ENCODE measurements around the gene BTD.

Gene BTD

GRCh38 chr3:15682561-15683185 is 81.1 kb downstream of the BTD start:
- H3K4me2 ChIP-seq (ENCODE audit: insufficient read depth, low read length): no peak overlapping the region
- H4K20me1 ChIP-seq (ENCODE audit: insufficient read depth, low read length): no peaks in the 10 kb centered on the region
- H3K79me2 ChIP-seq (ENCODE audit: insufficient read depth, low read length): no peaks in the 10 kb centered on the region
- H3K9me3 ChIP-seq (ENCODE audit: insufficient read depth, low read length, severe bottlenecking): no peaks in the 10 kb centered on the region
- no peak overlapping the region for H2AFZ ChIP-seq (ENCODE audit: low read depth, low read length)
- H3K27me3 ChIP-seq (ENCODE audit: insufficient read depth, low read length, poor library complexity): no peaks in the 10 kb centered on the region
- DNase-seq: no peak
- no peak overlapping the region for H3K9ac ChIP-seq (ENCODE audit: low read depth, low read length)
- H3K4me1 ChIP-seq (ENCODE audit: insufficient read depth, low read length): no peaks in the 10 kb centered on the region
- H3K36me3 ChIP-seq (ENCODE audit: insufficient read depth, low read length): peaks cover 99% of the 10 kb centered on the region
- ATAC-seq (ENCODE audit: insufficient read depth, low read depth): no peak
- 0 out of 2 replicates have a peak overlapping the region, but pooled peaks have one; percentile 11 for H3K27ac ChIP-seq (ENCODE audit: low read length)
- no peak overlapping the region for H3K4me3 ChIP-seq (ENCODE audit: low read depth in 1 of 2, low read length in 2 of 2)
- TF ChIP-seq CTCF (IDR thresholded peaks at IDR 0.05; ENCODE audit: borderline replicate concordance, extremely low read depth, low read length, poor library complexity, severe bottlenecking): no peak
- TF ChIP-seq EZH2 (IDR thresholded peaks at IDR 0.05; ENCODE audit: borderline replicate concordance, low read depth, low read length, severe bottlenecking): no peak

- no peak for DNase-seq
- no peaks in the 10 kb centered on the region for H3K4me1 ChIP-seq (ENCODE audit: insufficient read depth, low read length)
- H2AFZ ChIP-seq (ENCODE audit: low read depth, low read length): no peak overlapping the region
- no peaks in the 10 kb centered on the region for H3K79me2 ChIP-seq (ENCODE audit: insufficient read depth, low read length)
- H3K27me3 ChIP-seq (ENCODE audit: insufficient read depth, low read length, poor library complexity): no peaks in the 10 kb centered on the region
- no peaks in the 10 kb centered on the region for H3K9me3 ChIP-seq (ENCODE audit: insufficient read depth, low read length, severe bottlenecking)
- H4K20me1 ChIP-seq (ENCODE audit: insufficient read depth, low read length): no peaks in the 10 kb centered on the region
- no peak for ATAC-seq (ENCODE audit: insufficient read depth, low read depth)
- no peak overlapping the region for H3K4me3 ChIP-seq (ENCODE audit: low read depth in 1 of 2, low read length in 2 of 2)
- H3K9ac ChIP-seq (ENCODE audit: low read depth, low read length): no peak overlapping the region
- TF ChIP-seq CTCF (IDR thresholded peaks at IDR 0.05; ENCODE audit: borderline replicate concordance, extremely low read depth, low read length, poor library complexity, severe bottlenecking) (no peak), EZH2 (IDR thresholded peaks at IDR 0.05; ENCODE audit: borderline replicate concordance, low read depth, low read length, severe bottlenecking) (no peak)
- no peak overlapping the region for H3K4me2 ChIP-seq (ENCODE audit: insufficient read depth, low read length)
- H3K36me3 ChIP-seq (ENCODE audit: insufficient read depth, low read length): peaks cover 99% of the 10 kb centered on the region
- no peak overlapping the region for H3K27ac ChIP-seq (ENCODE audit: low read length)
Observed at GRCh38 chr3:15683253-15683652, 81.7 kb downstream of the BTD start.

GRCh38 chr3:15685927-15686326 is 84.4 kb downstream of the BTD start:
- no peak overlapping the region for H2AFZ ChIP-seq (ENCODE audit: low read depth, low read length)
- H4K20me1 ChIP-seq (ENCODE audit: insufficient read depth, low read length): no peaks in the 10 kb centered on the region
- H3K36me3 ChIP-seq (ENCODE audit: insufficient read depth, low read length): peaks cover 100% of the 10 kb centered on the region
- peak; percentile 52; the same call in 1 of the 3 replicates for ATAC-seq (ENCODE audit: insufficient read depth, low read depth)
- no peak overlapping the region for H3K9ac ChIP-seq (ENCODE audit: low read depth, low read length)
- H3K4me1 ChIP-seq (ENCODE audit: insufficient read depth, low read length): no peaks in the 10 kb centered on the region
- H3K79me2 ChIP-seq (ENCODE audit: insufficient read depth, low read length): no peaks in the 10 kb centered on the region
- H3K27me3 ChIP-seq (ENCODE audit: insufficient read depth, low read length, poor library complexity): no peaks in the 10 kb centered on the region
- H3K27ac ChIP-seq (ENCODE audit: low read length): no peak overlapping the region
- no peaks in the 10 kb centered on the region for H3K9me3 ChIP-seq (ENCODE audit: insufficient read depth, low read length, severe bottlenecking)
- H3K4me3 ChIP-seq (ENCODE audit: low read depth in 1 of 2, low read length in 2 of 2): no peak overlapping the region
- no peak overlapping the region for H3K4me2 ChIP-seq (ENCODE audit: insufficient read depth, low read length)
- DNase-seq: no peak
- TF ChIP-seq CTCF (IDR thresholded peaks at IDR 0.05; ENCODE audit: borderline replicate concordance, extremely low read depth, low read length, poor library complexity, severe bottlenecking): no peak
- TF ChIP-seq EZH2 (IDR thresholded peaks at IDR 0.05; ENCODE audit: borderline replicate concordance, low read depth, low read length, severe bottlenecking): no peak

Data from DND-41 (cell line).